ENCODE data around the gene CEACAM21. TPM values are rescaled to one million over a fixed set of nuclear protein-coding genes. Genes with fewer than 3 reads are reported as not detected.

CEACAM21 gene
- total and polyA plus RNA-seq, 7 donors, result 0.05 to 0.48 (median 0.21) TPM; not detected in 2

DNA sequence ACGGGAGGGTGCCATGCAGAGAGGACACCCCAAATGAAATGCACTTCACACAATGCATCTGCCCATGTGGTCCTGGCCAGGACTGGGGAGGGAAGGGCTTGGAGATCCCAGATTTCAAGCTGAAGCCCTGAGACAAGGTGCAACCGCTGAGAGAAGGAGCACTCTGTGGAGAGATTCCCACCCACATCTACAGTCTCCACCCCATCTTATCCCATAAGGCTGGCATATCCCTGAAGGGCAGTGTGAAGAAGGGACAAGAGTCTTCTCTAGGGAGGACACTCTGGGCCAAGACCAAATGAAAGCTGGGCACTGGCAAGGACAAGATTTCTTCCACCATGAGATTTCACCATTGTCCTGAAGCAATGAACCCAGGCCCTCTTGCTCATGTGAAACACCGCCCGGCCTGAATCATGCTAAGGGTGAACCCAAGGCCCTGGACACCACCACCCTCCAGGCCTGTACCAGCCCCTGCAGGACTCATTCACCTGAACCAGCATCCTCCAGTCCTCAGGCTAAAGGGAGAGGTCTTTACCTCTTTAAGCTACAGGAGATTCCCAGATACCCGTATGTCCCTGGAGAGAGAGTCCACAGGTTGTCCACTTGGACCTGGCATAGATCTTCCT lies 30.4 kb downstream of the CEACAM21 start:
- no peak for DNase-seq

GRCh38 chr19:41607668-41608067 lies 31.7 kb downstream of the CEACAM21 start:
- Histone ChIP-seq H3K27ac (no peak overlapping the region), H3K4me3 (no peak overlapping the region), H3K27me3 (ENCODE audit: insufficient read depth in 3 of 3, low read length in 2 of 3) (peaks cover 0 to 9% (median 1%) of the 10 kb centered on the region in 3 donors), H3K9me3 (no peaks in the 10 kb centered on the region), H3K36me3 (ENCODE audit: insufficient read depth in 1 of 2, low read depth in 1 of 2) (no peaks in the 10 kb centered on the region), H3K4me1 (no peaks in the 10 kb centered on the region)
- no peak for DNase-seq
- intact Hi-C loops (cut with DNase I), result no loop called here
- no peak for ATAC-seq
- TF ChIP-seq, protein P1, sequence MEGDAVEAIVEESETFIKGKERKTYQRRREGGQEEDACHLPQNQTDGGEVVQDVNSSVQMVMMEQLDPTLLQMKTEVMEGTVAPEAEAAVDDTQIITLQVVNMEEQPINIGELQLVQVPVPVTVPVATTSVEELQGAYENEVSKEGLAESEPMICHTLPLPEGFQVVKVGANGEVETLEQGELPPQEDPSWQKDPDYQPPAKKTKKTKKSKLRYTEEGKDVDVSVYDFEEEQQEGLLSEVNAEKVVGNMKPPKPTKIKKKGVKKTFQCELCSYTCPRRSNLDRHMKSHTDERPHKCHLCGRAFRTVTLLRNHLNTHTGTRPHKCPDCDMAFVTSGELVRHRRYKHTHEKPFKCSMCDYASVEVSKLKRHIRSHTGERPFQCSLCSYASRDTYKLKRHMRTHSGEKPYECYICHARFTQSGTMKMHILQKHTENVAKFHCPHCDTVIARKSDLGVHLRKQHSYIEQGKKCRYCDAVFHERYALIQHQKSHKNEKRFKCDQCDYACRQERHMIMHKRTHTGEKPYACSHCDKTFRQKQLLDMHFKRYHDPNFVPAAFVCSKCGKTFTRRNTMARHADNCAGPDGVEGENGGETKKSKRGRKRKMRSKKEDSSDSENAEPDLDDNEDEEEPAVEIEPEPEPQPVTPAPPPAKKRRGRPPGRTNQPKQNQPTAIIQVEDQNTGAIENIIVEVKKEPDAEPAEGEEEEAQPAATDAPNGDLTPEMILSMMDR (IDR thresholded peaks at IDR 0.05), result no peak
- 66 to 82% (median 68%) methylated on average over 1 of the region's 1 CpG for WGBS, 3 donors

More for the DNA sequence above, 30.4 kb downstream of the CEACAM21 start:
- no peak overlapping the region for H3K27ac ChIP-seq
- peaks cover 0 to 9% (median 1%) of the 10 kb centered on the region in 3 donors for H3K27me3 ChIP-seq (ENCODE audit: insufficient read depth in 3 of 3, low read length in 2 of 3)
- ATAC-seq, result no peak
- intact Hi-C loops (cut with DNase I), result no loop called here
- no peaks in the 10 kb centered on the region for H3K4me1 ChIP-seq
- no peaks in the 10 kb centered on the region for H3K36me3 ChIP-seq (ENCODE audit: insufficient read depth in 1 of 2, low read depth in 1 of 2)
- TF ChIP-seq, protein P1 (IDR thresholded peaks at IDR 0.05), result no peak
- H3K4me3 ChIP-seq, result no peak overlapping the region
- WGBS, 3 donors, result 75 to 86% (median 76%) methylated on average over 5 of the region's 5 CpGs
- no peaks in the 10 kb centered on the region for H3K9me3 ChIP-seq

DNA sequence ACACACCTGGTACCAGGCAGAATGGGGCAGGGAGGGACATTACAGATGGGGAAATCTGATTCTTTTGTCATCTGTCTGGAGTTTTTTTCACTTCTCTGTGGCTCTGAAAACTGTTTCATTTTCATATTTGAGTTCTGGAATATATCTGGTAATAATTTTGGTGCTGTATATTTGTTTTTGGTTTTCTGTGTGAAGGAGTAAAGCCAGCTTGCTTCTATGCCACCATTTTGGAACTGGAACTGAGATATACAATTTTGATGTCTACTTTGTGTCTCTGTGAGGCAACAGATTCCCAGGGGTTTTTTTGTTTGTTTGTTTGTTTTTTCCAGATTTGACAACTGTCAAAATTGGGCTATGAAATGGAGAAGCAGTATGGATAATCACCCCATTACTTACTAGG lies 34.8 kb downstream of the CEACAM21 start:
- ATAC-seq (no peak), DNase-seq (no peak)
- Histone ChIP-seq H3K4me1 (no peaks in the 10 kb centered on the region), H3K9me3 (no peaks in the 10 kb centered on the region), H3K4me3 (no peak overlapping the region), H3K36me3 (ENCODE audit: insufficient read depth in 1 of 2, low read depth in 1 of 2) (no peaks in the 10 kb centered on the region), H3K27ac (no peak overlapping the region), H3K27me3 (ENCODE audit: insufficient read depth in 3 of 3, low read length in 2 of 3) (peaks cover 0 to 9% (median 0%) of the 10 kb centered on the region in 3 donors)
- TF ChIP-seq, protein P1 (IDR thresholded peaks at IDR 0.05), result no peak
- intact Hi-C loops (cut with DNase I), result no loop called here

- 67 to 70% (median 67%) methylated on average over 4 of the region's 4 CpGs for WGBS, 3 donors
- no peak for ATAC-seq
- TF ChIP-seq, protein P1 (IDR thresholded peaks at IDR 0.05), result no peak
Measured at GRCh38 chr19:41612483-41612882, 36.5 kb downstream of the CEACAM21 start.

GRCh38 chr19:41615207-41615606 lies 39.2 kb downstream of the CEACAM21 start:
- no peaks in the 10 kb centered on the region for H3K36me3 ChIP-seq (ENCODE audit: insufficient read depth in 1 of 2, low read depth in 1 of 2)
- 77 to 85% (median 81%) methylated on average over 4 of the region's 4 CpGs for WGBS, 3 donors
- no peak for ATAC-seq
- no peaks in the 10 kb centered on the region for H3K4me1 ChIP-seq
- intact Hi-C loops (cut with DNase I), result no loop called here
- H3K9me3 ChIP-seq, result no peaks in the 10 kb centered on the region
- TF ChIP-seq, protein P1 (IDR thresholded peaks at IDR 0.05), result no peak
- DNase-seq, result no peak
- no peak overlapping the region for H3K4me3 ChIP-seq
- no peak overlapping the region for H3K27ac ChIP-seq
- H3K27me3 ChIP-seq (ENCODE audit: insufficient read depth in 3 of 3, low read length in 2 of 3), result no peaks in the 10 kb centered on the region

More at GRCh38 chr19:41612483-41612882, 36.5 kb downstream of the CEACAM21 start:
- no peak for DNase-seq
- H3K4me3 ChIP-seq, result no peak overlapping the region
- no peaks in the 10 kb centered on the region for H3K9me3 ChIP-seq
- intact Hi-C loops (cut with DNase I), result no loop called here
- H3K36me3 ChIP-seq (ENCODE audit: insufficient read depth in 1 of 2, low read depth in 1 of 2), result no peaks in the 10 kb centered on the region
- H3K27me3 ChIP-seq (ENCODE audit: insufficient read depth in 3 of 3, low read length in 2 of 3), result peaks cover 0 to 9% (median 0%) of the 10 kb centered on the region in 3 donors
- H3K4me1 ChIP-seq, result no peaks in the 10 kb centered on the region
- no peak overlapping the region for H3K27ac ChIP-seq
